ENCODE data around the gene SCUBE2.

GRCh38 chr11:9057007-9057406 is 34.4 kb downstream of the SCUBE2 start:
- no peak for TF ChIP-seq EZH2 (IDR thresholded peaks at IDR 0.05; ENCODE audit: borderline replicate concordance, low read length)
- no peak for TF ChIP-seq CTCF (conservative IDR thresholded peaks at IDR 0.05 in 1 of 2, IDR thresholded peaks at IDR 0.05 in 1 of 2; ENCODE audit: extremely low read depth in 1 of 2, insufficient read depth in 1 of 2, low read depth in 1 of 2, low read length in 2 of 2)

Data from mammary epithelial cell (primary cell).